Measurements from ENCODE around the gene KCNJ5. TPM values are rescaled to one million over a fixed set of nuclear protein-coding genes. Genes with fewer than 3 reads are reported as not detected.
A peak's percentile ranks its signal among the peaks of the same experiment; 100 is the strongest.

KCNJ5 gene
- polyA plus RNA-seq, 1 experiment = not detected

DNA sequence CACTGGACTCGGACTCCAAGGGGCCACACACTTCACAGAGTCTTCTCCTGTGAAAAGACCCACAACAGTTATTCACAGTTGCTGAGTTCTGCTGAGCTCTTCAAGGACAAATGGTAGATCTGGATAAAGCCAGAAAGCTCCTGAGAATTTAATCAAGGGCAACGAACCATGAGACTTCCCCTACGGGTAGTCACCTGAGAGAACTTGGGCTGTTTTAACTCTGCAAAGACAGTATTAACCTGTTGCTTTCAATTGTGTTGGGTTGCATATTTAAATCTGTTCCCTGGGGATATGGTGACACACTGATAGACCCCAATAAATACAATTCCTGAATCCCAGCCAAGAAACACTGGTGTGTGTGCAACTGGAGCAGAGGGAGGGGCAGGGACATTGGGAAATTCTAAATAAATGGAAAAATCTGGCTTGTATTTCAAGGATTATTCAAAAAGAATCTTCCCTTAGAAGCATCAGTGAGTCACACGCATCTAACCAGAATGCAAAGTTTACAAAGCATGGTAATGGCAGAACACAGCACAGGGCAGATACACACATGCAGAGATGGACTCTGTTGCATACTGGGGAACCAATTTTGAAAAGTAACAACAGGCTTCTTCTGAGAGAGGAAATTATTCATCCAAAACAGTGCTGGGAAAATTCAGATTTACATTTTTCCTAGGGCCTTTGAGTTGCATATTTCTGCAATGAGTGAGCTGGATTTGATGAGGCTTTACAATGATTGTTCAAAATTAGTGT is 28.1 kb upstream of the KCNJ5 start:
- H3K36me3 ChIP-seq (ENCODE audit: control insufficient read depth, insufficient read depth, low read length) = no peaks in the 10 kb centered on the region
- peak; percentile 72 for DNase-seq (ENCODE audit: low read depth)
- TF ChIP-seq, protein P1, sequence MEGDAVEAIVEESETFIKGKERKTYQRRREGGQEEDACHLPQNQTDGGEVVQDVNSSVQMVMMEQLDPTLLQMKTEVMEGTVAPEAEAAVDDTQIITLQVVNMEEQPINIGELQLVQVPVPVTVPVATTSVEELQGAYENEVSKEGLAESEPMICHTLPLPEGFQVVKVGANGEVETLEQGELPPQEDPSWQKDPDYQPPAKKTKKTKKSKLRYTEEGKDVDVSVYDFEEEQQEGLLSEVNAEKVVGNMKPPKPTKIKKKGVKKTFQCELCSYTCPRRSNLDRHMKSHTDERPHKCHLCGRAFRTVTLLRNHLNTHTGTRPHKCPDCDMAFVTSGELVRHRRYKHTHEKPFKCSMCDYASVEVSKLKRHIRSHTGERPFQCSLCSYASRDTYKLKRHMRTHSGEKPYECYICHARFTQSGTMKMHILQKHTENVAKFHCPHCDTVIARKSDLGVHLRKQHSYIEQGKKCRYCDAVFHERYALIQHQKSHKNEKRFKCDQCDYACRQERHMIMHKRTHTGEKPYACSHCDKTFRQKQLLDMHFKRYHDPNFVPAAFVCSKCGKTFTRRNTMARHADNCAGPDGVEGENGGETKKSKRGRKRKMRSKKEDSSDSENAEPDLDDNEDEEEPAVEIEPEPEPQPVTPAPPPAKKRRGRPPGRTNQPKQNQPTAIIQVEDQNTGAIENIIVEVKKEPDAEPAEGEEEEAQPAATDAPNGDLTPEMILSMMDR (IDR thresholded peaks at IDR 0.05; ENCODE audit: insufficient read depth, low read depth, low read length) = no peak
- ChIA-PET CTCF (interaction anchor here (0.9 to 1.2 kb wide), 2 partner anchors 93 to 704 kb away, joined by 3 read pairs; no protein-coding TSS in a partner anchor), POLR2A (no interaction called here)
- no peak overlapping the region for H3K4me3 ChIP-seq (ENCODE audit: low read depth, low read length)
- H3K27me3 ChIP-seq (ENCODE audit: control insufficient read depth, insufficient read depth, low read length) = no peaks in the 10 kb centered on the region

DNA sequence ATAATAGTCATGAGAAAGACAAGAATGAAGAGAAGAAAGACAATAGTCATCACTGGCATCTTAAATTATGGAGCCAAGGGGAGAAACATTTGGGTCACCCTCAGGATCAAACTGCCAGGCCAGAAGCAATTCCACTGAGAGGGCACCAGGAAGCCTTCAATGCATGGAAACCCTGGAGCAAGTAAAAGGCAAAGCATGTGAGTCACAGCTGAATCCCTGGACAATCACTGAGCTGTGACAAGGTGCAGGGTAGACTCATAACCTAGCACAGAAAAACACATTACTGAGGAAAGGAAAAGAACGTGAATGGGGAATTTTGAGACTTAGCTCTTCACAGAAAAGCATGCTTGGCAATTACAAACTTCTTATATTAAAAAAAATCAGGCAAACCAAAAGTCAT is 25.7 kb upstream of the KCNJ5 start:
- Histone ChIP-seq H3K36me3 (ENCODE audit: control insufficient read depth, insufficient read depth, low read length) (no peaks in the 10 kb centered on the region), H3K27me3 (ENCODE audit: control insufficient read depth, insufficient read depth, low read length) (no peaks in the 10 kb centered on the region; the same call in 1 of the 2 replicates), H3K4me3 (ENCODE audit: low read depth, low read length) (no peak overlapping the region)
- POLR2A ChIA-PET = interaction anchor here (0.6 kb wide), 1 partner anchor 96 kb away, joined by 3 read pairs; no protein-coding TSS in a partner anchor
- no peak for DNase-seq (ENCODE audit: low read depth)
- TF ChIP-seq, protein P1 (IDR thresholded peaks at IDR 0.05; ENCODE audit: insufficient read depth, low read depth, low read length) = no peak
- CTCF ChIA-PET = interaction anchor here (1.2 to 2.1 kb wide), 5 partner anchors 18 to 91 kb away, joined by 3 to 21 read pairs (median 5); no protein-coding TSS in a partner anchor

DNA sequence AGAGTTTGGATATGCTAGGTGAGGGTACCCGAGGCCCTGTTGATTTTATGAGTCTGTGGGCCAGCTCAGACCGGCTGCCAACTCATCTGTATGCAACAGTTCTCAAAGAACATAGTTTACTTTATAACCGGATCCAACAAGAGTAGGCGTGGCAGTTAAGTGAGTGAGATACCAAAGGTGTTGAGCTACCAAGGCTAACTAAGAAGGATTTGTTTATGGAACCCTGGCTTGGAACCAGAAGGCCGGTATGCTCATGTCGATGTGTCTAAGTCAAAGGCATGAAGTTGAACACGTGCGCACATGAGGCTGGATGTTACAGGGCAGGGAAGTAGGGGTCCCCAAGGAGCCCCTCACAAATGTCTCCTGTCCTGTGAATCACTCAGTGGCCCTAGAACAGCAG is 23.9 kb upstream of the KCNJ5 start, which contains the start of gene KCNJ1:
Gene KCNJ1 (minus strand): TSS at position 20 of the 400 bp plus-strand sequence. CDS start 27,053 bp downstream, outside the sequence.
- H3K4me3 ChIP-seq (ENCODE audit: low read depth, low read length) = no peak within 1 kb of the TSS
- ChIA-PET POLR2A (no interaction called here), CTCF (interaction anchor here (0.9 to 1.7 kb wide), 2 partner anchors 9 to 90 kb away, joined by 3 to 4 read pairs; no protein-coding TSS in a partner anchor)
- no peaks in the 10 kb centered on the region for H3K36me3 ChIP-seq (ENCODE audit: control insufficient read depth, insufficient read depth, low read length)
- TF ChIP-seq, protein P1 (IDR thresholded peaks at IDR 0.05; ENCODE audit: insufficient read depth, low read depth, low read length) = no peak
- no peak for DNase-seq (ENCODE audit: low read depth)
- H3K27me3 ChIP-seq (ENCODE audit: control insufficient read depth, insufficient read depth, low read length) = peaks cover 2% of the 10 kb centered on the region

DNA sequence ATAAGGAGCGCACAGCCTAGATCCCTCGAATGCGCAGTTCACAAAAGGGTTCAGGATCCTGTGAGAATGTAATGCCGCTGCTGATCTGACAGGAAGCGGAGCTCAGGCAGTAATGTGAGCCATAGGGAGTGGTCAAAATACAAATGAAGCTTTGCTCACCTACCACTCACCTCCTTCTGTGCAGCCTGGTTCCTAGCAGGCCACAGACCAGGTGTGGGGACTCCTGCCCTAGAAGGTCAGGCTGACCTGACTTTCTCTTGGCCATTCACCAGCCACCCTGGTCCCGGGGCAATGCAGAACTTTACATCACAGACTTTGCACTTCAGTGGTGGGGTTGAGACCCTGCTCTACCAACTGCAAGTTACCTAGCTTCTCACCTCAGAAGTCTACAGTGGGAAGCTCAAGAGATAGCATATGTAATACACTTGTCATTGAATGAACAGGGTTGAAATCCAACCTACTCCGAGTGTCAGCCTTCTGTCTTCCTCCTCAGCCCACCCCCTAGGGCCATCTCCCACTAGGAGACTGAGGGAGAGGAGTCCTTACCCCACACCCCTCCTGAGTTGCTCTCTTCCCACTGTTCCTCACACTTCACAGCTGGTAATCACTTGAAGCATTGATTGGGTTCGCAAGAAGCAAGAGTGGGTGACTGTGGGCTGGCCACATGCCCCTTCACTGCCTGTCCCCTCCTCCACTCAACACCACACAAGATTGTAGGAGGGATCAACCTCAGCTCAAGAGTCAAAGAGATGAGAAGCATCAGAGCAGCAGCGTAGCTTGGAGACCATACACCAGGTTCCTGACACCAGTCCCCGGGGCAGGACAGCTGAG is 22.1 kb upstream of the KCNJ5 start:
- CTCF ChIA-PET = interaction anchor here (0.6 to 1.2 kb wide), 3 partner anchors 15 to 1019 kb away, joined by 3 to 5 read pairs (median 3); no protein-coding TSS in a partner anchor
- Histone ChIP-seq H3K36me3 (ENCODE audit: control insufficient read depth, insufficient read depth, low read length) (no peaks in the 10 kb centered on the region), H3K27me3 (ENCODE audit: control insufficient read depth, insufficient read depth, low read length) (peaks cover 3% of the 10 kb centered on the region), H3K4me3 (ENCODE audit: low read depth, low read length) (no peak overlapping the region)
- DNase-seq (ENCODE audit: low read depth) = no peak
- TF ChIP-seq, protein P1 (IDR thresholded peaks at IDR 0.05; ENCODE audit: insufficient read depth, low read depth, low read length) = no peak
- POLR2A ChIA-PET = no interaction called here

DNA sequence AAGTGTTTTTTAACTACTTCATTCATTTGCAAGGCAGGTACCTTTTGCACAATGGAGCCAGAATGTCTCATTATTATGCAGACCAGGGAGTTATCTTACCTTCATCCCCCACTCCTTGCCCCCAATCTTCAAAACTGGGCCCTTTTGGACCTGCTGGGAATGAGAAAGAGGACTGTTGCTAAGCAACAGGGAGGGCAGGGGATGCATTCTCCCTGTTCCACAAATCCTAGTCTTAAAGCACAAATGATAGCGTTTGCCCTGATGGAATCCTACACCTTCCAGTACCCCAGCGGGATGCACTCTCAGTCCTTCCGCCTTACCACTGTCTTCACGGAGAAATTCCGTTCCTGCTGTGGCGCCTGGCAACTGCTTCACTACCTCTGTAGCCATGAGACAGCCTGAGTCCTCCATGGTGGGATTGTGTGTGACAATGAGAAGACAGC is 20.0 kb upstream of the KCNJ5 start:
- TF ChIP-seq, protein P1 (IDR thresholded peaks at IDR 0.05; ENCODE audit: insufficient read depth, low read depth, low read length) = no peak
- Histone ChIP-seq H3K27me3 (ENCODE audit: control insufficient read depth, insufficient read depth, low read length) (peaks cover 6% of the 10 kb centered on the region), H3K36me3 (ENCODE audit: control insufficient read depth, insufficient read depth, low read length) (no peaks in the 10 kb centered on the region), H3K4me3 (ENCODE audit: low read depth, low read length) (no peak overlapping the region)
- ChIA-PET CTCF (interaction anchor here (6.8 kb wide), 1 partner anchor 14 kb away, joined by 46 read pairs; no protein-coding TSS in a partner anchor), POLR2A (no interaction called here)
- DNase-seq (ENCODE audit: low read depth) = no peak

All from BJ (cell line).